GM19455 (cell line): ENCODE measurements around the gene PRMT9.

ENCODE experiments used
- ATAC-seq: cut with Tn5 transposase; IDR thresholded peaks from one replicate; pipeline ENCODE4 v1.9.1; 2021; ENCODE audit not compliant: unreplicated experiment

Gene PRMT9

GRCh38 chr4:147625733-147626132 lies 58.2 kb downstream of the PRMT9 start:
- no peak for ATAC-seq

- ATAC-seq, result no peak
Measured at GRCh38 chr4:147620315-147620714, 63.6 kb downstream of the PRMT9 start.

- ATAC-seq, result peak; percentile 17
Measured at GRCh38 chr4:147617841-147618691, 65.9 kb downstream of the PRMT9 start.

- peak; percentile 100 for ATAC-seq
Measured at GRCh38 chr4:147617173-147617840, 66.7 kb downstream of the PRMT9 start, which contains the start of gene TMEM184C. Gene TMEM184C (plus strand): TSS chr4:147617397. CDS start chr4:147617957, 560 bp downstream.

- peak; percentile 19 for ATAC-seq
Measured at GRCh38 chr4:147616849-147617172, 67.2 kb downstream of the PRMT9 start.

GRCh38 chr4:147610686-147611085 lies 73.3 kb downstream of the PRMT9 start:
- no peak for ATAC-seq

GRCh38 chr4:147607471-147607870 lies 76.5 kb downstream of the PRMT9 start:
- no peak for ATAC-seq

GRCh38 chr4:147605499-147605898 lies 78.5 kb downstream of the PRMT9 start:
- ATAC-seq, result no peak

- no peak for ATAC-seq
Measured at GRCh38 chr4:147599769-147600168, 84.2 kb downstream of the PRMT9 start.

GRCh38 chr4:147599206-147599605 lies 84.8 kb downstream of the PRMT9 start:
- ATAC-seq, result no peak

- no peak for ATAC-seq
Measured at GRCh38 chr4:147597561-147597960, 86.4 kb downstream of the PRMT9 start.

- no peak for ATAC-seq
Measured at GRCh38 chr4:147596981-147597380, 87.0 kb downstream of the PRMT9 start.

GRCh38 chr4:147596377-147596776 lies 87.6 kb downstream of the PRMT9 start:
- no peak for ATAC-seq

- ATAC-seq, result no peak
Measured at GRCh38 chr4:147594578-147594977, 89.4 kb downstream of the PRMT9 start.

GRCh38 chr4:147594107-147594506 lies 89.9 kb downstream of the PRMT9 start:
- no peak for ATAC-seq

- no peak for ATAC-seq
Measured at GRCh38 chr4:147591106-147591505, 92.9 kb downstream of the PRMT9 start.

GRCh38 chr4:147590249-147590920 lies 93.6 kb downstream of the PRMT9 start:
- ATAC-seq, result no peak

- ATAC-seq, result no peak
Measured at GRCh38 chr4:147589586-147589985, 94.4 kb downstream of the PRMT9 start.
